HG03460 (cell line): ENCODE measurements around the gene C1QTNF2.

ENCODE experiments used
- ATAC-seq: cut with Tn5 transposase; IDR thresholded peaks from one replicate; pipeline ENCODE4 v1.9.1; 2021; ENCODE audit not compliant: unreplicated experiment

C1QTNF2 gene

DNA sequence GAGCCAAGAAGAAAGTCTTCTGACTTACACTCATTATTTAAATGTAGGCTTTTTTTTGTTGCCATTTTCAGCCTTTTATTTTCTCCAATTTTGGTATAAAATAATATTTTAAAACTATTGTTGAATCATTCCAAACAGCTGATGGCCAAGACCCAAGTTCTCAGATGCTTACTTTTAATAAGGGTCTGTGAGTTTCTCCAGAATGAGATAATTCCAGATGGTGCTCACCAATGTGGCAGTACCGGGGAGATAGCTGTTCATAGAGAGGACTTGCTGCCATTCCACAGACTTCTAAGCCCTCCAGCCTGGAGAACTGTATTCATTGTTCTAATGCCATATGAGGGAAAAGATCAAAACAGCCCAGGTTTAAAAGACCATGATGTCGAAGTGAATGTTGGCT lies 5.3 kb upstream of the C1QTNF2 start:
- no peak for ATAC-seq

- no peak for ATAC-seq
Measured at GRCh38 chr5:160375166-160375565, 4.7 kb upstream of the C1QTNF2 start.

- ATAC-seq, result no peak
Measured at GRCh38 chr5:160371294-160371693, 868 bp upstream of the C1QTNF2 start.

GRCh38 chr5:160370713-160371034 lies 248 bp upstream of the C1QTNF2 start:
- no peak for ATAC-seq

GRCh38 chr5:160367885-160368284 lies 2.5 kb downstream of the C1QTNF2 start:
- no peak for ATAC-seq

DNA sequence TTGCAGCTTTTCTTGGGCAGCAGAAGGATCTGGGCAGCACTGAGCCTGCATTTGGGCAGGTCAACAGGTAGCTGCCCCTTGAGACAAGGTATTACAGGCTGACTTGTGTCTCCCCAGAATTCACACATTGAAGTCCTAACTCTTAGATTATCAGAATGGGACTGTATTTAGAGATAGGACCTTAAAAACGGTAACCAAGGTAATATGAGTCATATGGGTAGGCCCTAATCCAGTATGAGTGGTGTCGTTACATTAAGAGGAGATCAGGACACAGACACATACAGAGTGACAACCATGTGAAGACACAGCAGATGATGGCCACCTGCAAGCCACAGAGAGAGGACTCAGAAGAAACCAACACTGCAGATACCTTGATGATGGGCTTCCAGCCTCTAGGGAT lies 3.2 kb downstream of the C1QTNF2 start:
- no peak for ATAC-seq

GRCh38 chr5:160366230-160366629 lies 4.2 kb downstream of the C1QTNF2 start:
- no peak for ATAC-seq

DNA sequence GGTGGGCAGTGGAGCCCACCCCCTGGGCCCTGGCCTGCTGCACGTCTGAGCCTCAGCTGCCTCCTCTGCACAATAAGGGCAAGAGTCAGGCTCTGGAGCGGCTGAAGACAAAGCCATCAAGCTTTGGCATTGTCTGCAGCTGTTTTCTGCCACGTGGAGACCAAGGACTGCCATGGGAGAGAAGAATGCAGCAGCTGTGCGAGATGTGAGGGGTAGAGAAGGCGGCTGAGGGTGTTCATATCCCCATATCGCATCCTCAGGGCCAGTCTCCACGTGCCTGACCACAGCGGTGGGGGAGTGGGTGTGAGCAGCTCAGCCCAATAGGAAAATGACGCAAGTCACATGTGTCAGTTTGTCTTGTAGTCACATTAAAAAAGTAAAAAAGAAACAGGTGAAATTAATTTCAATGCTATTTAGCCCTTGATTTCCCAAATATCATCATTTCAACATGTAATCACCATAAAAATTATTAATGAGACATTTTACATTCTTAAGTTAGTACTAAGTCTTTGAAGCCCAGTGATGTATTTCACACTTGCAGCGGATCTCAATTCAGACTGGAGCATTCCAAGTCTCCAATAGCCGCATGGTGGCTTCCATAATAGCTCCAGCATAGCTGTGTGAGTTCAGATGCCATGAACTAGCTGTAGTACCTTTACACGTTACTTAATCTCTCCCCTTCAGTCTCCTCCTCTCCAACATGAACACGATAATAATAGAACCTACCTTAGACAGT lies 6.6 kb downstream of the C1QTNF2 start:
- no peak for ATAC-seq

DNA sequence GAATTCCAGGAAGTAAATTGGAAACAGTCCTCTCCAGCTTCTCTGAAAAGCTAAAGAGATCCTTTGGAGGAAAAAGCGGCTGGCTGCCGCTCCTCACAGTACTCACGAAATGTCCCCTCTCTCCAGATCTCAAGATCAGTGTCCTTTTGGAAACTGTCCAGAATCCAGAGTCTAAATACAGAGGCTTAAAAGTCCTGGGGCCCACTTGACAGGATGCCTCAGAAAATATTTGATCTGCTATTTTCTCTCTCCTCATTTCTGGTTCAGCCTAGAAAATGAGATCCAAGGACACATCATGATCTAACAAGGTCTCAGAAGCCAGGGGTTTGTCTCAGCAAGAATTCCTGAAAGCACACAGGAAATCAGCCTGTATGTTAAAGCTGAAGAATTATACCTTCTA lies 7.2 kb downstream of the C1QTNF2 start:
- no peak for ATAC-seq

DNA sequence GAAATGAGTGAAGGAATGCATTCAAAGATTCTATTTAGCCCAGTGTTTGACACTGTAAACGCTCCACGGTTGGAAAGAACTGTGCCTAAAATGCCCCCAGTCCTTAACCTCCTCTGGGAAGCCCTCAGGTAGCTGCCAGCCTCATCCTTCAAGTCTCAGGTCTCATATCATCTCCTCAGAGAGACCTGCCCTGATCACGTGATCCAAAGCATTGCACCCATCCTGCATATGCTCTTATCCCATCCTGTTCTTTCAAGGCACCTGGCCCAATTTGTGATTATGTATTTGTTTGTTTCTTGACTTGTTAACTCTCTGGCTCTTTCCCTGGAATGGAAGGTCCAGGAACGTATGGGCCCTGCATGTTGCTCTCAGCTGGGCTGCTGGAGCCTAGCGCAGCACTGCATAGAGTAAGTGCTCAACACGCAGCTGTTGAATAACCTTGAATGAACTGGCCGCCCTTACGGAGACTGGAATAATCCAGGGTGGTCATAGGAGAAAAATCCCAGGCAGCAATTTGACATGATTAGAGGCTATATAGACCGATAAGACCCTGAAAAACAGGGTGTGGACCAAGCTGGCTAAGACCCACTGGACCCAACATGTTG lies 8.7 kb downstream of the C1QTNF2 start:
- ATAC-seq, result no peak

GRCh38 chr5:160360310-160360709 lies 10.1 kb downstream of the C1QTNF2 start:
- no peak for ATAC-seq

GRCh38 chr5:160359816-160360215 lies 10.6 kb downstream of the C1QTNF2 start:
- no peak for ATAC-seq

DNA sequence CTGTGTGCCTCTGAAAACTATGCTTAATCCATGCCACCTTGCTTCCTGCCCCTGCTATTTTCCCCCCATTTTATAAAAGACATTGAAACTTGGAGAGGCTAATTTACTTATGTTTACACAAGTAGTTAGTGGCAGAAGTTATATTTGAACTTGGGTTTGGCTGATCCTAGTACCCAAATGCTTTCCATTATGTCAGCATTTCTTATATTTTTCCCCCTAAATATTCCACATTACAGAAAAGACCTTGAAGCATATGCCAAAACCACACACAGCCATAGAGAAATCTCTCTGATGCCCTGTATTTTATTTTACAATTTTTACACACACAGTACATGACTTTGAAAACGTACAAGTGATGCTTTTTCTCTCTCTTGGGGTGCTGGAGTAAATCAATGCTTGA lies 11.2 kb downstream of the C1QTNF2 start:
- ATAC-seq, result no peak

GRCh38 chr5:160357861-160358411 lies 12.5 kb downstream of the C1QTNF2 start:
- no peak for ATAC-seq

GRCh38 chr5:160357394-160357793 lies 13.0 kb downstream of the C1QTNF2 start:
- ATAC-seq, result no peak

DNA sequence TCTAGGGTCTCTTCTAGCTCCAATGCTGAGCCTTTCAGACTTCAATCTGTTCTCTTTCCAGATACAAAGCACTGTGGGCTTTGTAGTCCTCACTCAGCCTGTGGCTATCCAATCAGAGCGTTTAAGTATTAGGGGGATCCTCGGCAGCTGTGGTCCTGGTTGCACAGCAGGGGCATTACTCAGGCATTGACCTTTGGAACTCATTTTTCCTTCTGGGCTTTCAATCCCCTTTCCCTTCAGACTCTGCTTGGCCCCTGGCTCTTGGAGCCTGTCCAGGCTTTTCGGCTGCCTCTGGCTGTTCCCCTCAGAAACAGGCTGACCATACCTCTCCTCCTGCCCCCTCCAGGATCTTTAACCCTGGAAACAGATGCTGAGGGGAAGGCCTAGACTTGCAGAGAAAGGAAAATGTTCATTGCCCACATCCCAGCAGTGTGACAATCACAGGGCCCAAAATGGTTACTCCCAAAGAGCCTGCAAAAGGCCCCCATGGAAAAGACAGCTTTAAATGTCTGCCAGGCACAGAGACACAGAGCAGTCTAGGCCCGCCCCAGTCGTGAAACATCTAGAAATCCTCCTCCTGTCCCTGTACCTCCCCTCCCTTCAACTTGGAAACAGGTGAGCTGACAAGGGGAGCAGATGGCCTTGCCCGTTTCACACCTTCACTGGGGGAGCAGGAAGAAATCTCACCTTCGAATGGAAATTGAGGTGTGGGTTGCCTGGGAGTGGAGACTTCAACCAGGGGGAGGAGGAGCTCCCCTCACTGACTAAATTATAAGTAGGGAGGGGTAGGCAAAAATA lies 13.7 kb downstream of the C1QTNF2 start:
- no peak for ATAC-seq

DNA sequence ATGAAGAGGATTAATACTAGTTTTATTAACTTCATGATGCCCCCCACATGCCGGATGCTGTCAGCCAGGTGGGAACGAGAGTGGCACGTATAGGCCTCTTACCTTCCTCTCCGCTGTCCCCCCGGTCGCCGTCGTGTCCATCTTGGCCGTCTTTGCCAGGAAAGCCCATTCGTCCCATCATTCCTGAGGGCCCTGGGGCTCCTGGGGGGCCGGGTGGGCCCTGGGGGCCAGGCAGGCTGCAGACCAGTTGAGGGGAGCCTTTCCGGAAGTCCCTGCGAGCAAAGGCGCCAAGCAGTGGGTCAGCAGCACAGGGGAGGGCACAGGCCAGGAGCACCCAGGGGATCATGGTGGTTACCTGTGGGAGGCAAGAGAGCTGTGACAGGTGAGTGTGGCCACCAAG lies 15.8 kb downstream of the C1QTNF2 start:
- ATAC-seq, result no peak

GRCh38 chr5:160353379-160353778 lies 17.0 kb downstream of the C1QTNF2 start:
- no peak for ATAC-seq

DNA sequence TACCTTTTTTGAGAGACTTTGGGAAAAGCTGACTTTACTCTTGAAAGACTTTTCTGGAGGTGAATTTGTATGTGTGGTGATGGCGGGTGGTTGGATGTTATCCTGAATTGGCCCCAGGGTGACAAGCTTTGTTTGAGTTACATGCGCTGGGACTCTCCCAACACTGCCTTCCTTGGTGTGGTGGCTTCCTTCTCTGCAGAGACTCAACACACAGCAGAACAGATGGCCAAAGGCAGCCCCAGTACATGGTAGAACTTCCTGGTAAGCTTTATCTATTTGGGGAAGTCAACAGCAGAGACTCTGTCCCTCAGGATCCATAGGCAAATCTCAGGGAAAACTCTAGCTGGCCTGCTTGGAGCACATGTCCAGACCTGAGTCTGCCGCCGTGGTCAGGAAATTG lies 18.1 kb downstream of the C1QTNF2 start:
- no peak for ATAC-seq

GRCh38 chr5:160349935-160350303 lies 20.5 kb downstream of the C1QTNF2 start:
- ATAC-seq, result no peak

GRCh38 chr5:160349249-160349934 lies 21.0 kb downstream of the C1QTNF2 start:
- ATAC-seq, result no peak
